Uterus (tissue), 2 donors: ENCODE results near the gene NLK.

Experiments used
- CTCF ChIP-seq, 4 experiments: fragments of 200-600 bp in 2 of 4; fragments of 450-650 bp in 2 of 4; sonication (generic) in 2 of 4; IDR thresholded peaks; one replicate each; pipeline ENCODE4 v1.5.1; 2016 to 2019; ENCODE audit warnings: antibody characterized with exemption in 4 of 4, mild to moderate bottlenecking in 2 of 4, moderate library complexity in 1 of 4
- POLR2A ChIP-seq, 2 donors: fragments of 450-650 bp; IDR thresholded peaks; one replicate each; pipeline ENCODE4 v1.6.1; 2016; ENCODE audit warnings: antibody characterized with exemption in 2 of 2, mild to moderate bottlenecking in 1 of 2, moderate library complexity in 1 of 2

GRCh38 chr17:28101919-28102318 lies 59.4 kb downstream of the NLK start:
- TF ChIP-seq CTCF (IDR thresholded peaks at IDR 0.05) (no peak), POLR2A (IDR thresholded peaks at IDR 0.05) (no peak)
